Suppressor macrophage treated with lipopolysaccharide for 1 hour (primary cell): ENCODE measurements around the gene IPO11.

ENCODE experiments used
- DNase-seq, 3 donors: peaks; one replicate each; pipeline ENCODE4 v3.0.0-alpha.2; 2020 to 2022

The IPO11 gene

DNA sequence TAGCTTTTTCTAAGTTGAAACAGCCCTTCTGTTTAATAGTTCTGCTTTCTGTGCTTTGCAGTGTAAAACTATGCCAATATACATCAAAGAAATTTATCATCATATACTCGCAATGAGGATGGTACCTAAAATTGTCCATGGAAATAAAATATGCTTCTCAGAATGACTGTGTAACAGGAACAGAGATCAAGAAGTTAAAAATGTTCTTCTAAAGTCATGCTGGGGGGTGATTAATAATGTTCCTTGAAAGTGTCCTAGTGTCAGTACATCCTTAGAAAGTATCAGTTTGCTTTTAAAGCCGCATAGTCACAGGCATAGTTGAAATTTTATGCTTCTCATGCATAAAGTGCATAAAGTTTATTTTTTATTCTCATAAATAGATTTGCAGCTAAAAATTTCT lies 162.0 kb downstream of the IPO11 start:
- DNase-seq: peak in 1 of 3 donors; percentile 20

DNA sequence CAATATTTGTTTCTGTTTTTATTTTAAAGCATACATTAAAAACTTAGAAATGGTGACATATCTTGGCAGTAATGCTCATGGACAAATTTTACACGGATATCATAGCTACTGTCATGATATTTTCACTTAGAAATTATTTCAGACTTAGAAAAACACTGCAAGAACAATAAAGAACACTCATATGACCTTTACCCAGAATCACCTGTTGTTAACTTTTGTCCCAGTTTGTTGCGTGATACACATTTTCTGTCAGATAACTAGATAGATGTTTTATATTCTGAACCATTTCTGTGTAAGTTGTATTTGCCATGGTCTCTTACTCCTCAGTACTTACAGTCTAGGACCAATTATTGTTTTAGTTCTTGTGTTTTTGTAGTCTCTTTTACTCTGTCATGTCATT lies 162.5 kb downstream of the IPO11 start:
- DNase-seq: no peak

DNA sequence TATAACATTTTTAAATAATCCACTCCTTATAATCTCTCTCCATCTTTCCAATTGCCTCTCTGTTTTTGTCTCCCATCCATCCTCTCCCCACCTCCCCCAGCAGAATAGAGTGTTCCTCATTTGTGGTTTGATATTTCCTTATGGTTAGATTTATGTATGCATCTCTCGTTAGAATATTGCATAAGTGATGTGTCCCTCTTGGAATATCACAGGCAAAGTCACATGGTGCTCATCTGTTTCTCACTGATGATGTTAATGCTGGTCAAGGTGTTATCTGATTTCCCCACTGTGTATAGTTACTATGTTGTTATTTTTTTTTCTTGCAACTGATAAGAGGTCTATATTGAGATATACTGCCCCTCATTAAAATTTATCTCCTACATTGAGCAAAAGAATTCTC lies 162.9 kb downstream of the IPO11 start:
- no peak for DNase-seq

DNA sequence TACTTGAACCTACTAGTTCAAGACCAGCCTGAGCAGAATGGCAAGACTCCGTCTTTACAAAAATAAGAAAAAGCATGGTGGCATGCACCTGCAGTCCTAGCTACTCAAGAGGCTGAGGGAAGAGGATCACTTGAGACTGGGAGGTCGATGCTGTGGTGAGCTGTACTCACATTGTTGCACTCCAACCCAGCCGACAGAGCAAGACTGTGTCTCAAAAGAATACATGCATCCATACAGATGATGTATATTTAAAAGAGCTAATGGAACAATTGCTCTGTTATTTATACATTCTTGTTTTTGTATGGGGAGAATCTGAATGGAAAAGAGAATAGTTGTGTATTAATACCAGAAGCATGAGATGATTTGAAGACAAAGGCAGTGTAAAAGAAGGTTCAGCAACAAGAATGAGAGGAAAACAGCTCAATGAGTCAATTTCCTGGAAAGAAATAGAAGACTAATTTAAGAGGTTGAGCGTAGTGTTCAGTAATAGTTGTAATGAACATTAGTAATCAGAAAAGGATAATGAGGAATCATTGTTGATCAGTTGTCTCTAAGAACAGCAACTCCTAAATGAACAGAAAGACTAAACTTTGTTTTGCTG lies 164.1 kb downstream of the IPO11 start:
- no peak for DNase-seq

DNA sequence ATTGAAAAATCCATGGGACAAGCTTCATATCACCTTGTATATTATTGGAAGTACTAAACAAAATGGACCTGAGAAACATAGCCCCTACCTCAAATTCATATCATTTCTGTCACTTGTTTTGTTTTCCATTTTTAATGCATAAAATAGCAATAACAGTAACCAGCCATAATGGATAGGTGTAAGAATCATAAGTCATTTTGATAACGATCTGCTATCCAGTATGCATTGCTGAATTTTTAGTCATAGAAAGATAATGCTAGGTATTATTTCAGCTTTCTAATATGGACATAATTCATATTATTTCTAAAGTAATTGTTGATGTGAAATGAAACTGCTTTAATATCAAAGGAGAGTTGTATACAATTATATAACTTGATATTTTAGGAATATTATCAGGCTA lies 164.9 kb downstream of the IPO11 start:
- no peak for DNase-seq

DNA sequence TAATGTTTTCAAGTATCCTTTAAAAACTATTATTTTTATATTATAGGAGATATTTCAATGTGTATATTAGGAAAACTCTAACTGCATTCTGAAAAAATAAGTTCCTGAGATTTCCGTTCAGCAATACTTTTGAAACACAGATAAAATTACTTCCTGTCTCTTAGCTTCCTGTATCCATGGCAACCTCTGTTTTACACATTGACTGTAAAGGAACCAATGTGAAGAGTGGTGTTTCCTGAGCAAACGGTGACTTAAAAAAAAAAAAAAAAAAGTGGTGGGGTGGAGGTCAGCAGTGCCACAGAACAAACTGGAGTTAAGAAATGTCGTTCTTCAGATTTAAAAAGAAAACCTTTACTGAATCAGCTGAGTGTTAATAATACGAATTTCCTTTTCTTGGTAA lies 166.0 kb downstream of the IPO11 start, which contains the start of gene LRRC70:
LRRC70 (plus strand) TSS at position 280 of the 400 bp plus-strand sequence. CDS start 620 bp downstream, outside the sequence.
- DNase-seq: peak; percentile 63 to 79 (median 77)

DNA sequence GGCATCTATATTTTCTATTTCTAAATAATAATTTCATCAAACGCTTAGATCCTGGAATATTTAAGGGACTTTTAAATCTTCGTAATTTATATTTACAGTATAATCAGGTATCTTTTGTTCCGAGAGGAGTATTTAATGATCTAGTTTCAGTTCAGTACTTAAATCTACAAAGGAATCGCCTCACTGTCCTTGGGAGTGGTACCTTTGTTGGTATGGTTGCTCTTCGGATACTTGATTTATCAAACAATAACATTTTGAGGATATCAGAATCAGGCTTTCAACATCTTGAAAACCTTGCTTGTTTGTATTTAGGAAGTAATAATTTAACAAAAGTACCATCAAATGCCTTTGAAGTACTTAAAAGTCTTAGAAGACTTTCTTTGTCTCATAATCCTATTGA lies 167.2 kb downstream of the IPO11 start:
- no peak for DNase-seq

DNA sequence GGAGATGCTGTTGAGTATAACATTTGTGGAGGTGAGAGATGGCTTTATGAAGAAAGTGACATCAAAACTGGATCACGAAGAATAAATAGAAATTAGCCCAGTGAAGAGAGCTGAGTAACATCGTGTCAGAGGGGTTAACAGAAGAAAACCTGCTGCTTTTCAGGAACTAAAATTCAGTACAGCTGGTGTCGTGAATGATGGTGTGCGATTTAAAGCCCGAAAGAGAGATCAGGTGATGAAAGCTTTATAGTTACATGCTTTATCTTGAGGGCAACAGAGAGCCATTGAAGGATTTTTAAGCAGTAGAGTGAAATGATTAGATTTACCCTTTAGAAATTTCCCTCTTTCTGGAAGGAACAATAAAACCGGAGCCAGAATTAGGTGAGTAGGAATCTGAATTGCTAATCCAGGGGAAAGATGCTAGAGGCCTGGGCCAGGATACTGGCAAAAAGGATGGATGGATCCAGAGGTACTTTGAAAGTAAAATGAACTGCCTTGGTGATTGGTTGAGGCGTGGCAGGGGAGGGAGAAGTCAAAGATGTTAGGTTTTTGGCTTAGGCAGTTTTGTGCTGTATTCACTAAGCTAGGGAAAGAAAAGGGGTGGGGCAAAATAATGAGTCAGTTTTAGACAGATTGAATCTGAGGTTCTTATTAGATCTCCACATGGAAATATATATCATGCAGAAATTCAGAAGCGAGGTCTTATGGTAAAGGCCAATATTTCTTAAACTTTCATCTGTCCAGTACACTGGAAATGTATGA lies 169.5 kb downstream of the IPO11 start:
- DNase-seq: no peak

DNA sequence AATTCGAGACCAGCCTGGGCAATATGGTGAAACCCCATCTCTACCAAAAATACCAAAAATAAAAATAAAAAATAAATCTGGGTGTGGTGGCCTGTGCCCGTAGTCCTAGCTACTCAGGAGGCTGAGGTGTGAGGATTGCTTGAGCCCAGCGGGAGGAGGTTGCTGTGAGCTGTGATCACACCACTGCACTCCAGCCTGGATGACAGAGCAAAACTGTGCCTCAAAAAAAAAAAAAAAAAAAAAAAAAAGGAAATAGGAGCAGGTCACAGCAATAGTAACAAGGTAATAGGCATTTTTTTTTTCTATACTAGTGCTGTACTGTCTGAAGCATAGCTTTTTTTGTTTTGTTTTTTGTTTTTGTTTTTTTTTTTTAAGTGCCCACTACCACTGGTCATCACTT lies 171.8 kb downstream of the IPO11 start:
- no peak for DNase-seq

DNA sequence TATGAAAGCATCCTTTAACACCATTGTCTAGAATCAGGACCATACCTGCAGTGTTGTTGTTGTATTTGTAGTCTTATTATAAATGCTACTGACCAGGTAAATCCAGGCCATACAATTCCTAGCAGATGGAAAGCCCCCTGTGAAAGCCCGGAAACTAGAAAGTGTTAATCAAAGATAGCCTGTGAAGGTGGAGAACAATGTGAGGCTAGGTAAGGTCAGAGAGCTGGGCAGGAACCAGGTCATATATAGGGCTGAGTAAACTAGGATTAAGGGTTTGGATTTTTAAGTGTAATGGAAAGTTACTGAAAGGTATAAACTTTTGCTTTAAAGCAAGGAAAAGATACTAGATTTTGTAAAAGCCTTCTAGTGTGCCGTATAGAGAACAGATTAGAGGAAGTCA lies 172.7 kb downstream of the IPO11 start:
- no peak for DNase-seq

DNA sequence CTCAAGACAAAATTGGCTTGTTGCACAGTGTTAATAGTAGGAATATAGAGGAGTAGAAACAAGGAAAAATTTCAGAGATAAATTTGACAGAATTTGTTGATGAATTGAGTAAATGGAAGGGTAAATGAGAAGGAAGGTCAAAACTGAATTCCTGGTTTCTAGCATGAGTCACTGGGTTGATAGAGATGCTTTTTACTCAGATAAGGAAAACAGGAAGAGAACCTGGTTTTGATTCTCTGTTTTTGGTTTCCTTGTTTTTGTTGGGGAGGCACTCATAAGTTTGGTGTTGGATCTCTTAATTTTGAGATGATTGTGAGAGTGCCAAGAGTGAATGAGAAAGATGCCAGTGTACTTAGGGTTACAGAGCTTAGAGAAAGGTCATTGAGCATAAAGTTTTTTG lies 173.2 kb downstream of the IPO11 start:
- no peak for DNase-seq

DNA sequence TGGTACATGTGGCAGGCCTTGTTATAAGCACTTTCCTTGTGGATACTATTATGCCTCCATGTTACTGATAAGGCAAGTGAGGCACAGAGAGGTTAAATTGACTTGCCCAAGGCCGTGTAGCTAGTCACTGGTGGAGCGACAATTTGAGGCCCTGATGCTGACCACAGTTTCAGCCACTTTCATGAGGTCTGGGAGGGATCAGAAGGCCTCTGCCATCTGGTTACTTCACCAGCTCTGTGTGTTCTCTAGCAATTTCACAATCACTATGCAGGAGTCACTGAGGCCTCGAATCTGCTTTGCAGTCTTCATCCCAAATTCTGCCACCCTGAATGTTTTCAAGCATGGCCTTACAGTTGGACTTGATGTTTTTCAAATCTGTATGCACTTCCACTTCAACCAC lies 175.2 kb downstream of the IPO11 start:
- no peak for DNase-seq

DNA sequence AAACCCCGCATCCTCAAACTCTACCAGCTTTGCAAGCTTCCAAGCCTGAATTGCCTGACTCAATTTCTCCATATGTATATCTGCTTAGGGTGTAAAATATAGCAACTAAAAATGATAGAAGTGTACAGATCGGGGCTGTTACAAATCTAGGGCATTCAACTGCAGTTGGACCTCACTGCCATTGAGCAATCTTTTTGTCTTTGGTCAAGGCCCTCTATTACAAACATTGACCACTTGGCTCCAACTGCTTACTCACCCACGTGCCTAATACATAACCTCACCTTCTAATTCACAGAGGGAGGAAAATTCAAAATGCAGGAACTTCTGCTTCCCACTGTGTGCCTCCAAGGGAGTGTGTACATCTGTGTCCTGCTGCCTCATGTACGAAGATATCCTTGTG lies 176.1 kb downstream of the IPO11 start:
- no peak for DNase-seq

DNA sequence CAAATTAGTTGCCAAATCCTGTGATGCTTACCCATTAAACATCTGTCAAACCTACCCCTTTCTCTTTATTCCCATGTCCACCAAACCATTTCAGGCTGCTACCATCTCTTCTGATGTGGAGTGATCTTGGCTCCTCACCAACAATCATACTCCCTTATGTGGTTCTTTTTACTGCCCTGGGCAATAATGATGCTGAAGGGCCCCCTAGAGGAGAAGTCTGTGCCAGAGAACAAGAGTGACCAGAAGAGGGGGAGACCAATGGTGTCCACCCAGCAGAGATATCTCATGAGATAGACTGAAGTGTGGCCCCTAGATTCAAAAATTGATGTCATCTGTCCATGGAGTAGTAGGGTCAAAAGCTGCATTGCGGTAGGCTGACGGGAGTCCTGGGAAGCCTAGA lies 176.9 kb downstream of the IPO11 start:
- no peak for DNase-seq

DNA sequence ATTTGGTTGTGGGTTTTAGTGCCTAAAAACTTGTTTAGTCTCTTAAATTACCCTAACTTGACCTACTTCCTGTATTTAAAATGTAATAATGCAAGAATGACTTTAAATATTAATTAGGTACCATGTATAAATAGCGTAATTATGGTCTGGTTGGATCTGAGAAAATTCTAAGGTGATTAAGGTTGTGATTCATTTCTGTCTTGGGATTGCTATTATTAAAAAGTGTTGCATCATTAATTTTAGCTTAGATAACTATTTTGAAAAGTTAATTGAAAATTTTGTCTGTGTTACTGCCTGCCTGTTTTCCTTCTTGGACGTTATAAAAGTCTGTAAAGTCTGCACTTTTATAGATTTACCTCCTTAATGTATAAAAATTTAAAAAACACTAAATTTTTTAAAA lies 177.8 kb downstream of the IPO11 start:
- no peak for DNase-seq

DNA sequence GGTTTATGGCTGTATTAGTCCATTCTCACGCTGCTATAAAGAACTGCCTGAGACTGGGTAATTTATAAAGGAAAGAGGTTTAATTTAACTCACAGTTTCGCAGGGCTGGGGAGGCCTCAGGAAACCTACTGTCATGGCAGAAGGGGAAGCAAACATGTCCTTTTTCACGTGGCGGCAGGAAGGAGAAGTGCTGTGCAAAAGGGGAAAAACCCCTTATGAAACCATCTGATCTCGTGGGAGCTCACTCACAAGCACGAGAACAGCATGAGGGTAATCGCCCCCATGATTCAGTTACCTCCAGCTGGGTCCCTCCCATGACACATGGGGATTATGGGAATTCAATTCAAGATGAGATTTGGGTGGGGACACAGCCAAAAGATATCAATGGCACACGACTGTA lies 180.0 kb downstream of the IPO11 start:
- peak; percentile 59 to 71 (median 69) for DNase-seq

DNA sequence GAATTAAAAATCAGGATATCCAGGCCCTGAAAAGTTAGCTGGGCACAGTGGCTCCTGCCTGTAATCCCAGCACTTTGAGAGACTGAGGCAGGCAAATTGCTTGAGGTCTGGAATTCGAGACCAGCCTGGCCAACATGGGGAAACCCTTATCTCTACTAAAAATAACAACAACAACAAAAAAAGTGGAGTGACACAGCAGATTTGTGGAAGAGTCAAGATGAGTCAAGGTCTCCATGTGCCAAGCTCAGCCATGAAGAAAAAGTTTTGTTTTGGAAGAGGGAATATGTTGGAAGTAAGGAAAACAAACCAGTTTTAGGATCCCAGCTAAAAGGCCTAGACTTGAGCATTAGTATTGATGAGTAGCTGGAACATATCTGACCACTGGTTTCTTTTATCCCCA lies 180.8 kb downstream of the IPO11 start:
- DNase-seq: no peak

DNA sequence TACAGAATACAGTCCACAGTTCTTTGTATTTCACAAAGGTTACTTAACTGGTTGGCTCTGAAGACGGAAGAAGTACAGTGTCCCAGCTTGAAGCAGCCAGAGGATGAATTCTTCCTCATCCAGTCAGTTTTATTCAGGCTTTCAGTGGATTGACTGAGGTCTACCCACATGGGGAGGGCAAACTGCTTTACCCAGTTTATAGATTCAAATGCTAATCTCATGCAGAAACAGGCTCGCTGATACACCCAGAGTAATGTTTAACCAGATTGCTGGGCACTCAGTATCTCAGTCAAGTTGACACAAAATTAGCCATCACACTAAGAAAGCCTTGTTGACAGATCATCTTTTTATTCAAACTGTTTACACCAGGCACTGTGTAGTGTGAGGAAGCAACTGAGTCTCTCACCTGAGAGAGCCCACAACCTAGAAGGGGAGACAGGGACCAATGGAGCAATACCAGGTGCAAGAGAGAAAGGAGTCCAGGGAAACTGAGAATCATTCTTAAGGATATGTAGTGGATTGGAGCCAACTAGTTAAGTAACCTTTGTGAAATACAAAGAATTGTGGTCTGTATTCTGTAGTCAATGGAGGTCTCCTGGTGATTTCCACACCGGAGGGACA lies 181.9 kb downstream of the IPO11 start:
- no peak for DNase-seq

DNA sequence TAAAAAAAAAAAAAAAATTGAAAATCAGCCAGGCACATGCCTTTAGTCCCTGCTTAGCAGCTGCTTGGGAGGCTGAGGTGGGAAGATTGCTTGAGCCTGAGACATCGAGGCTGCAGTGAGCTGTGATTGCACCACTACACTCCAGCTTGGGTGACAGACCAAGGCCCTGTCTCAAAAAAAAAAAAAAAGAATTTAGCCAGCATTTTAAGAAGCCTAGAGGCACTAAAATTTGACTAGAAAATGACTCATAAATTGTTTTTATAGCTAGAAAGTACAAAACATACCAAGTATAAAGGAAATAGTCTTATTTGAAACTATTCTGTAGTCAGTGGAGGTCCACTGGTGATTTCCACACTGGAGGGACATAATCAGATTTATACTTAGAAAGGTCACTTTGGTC lies 183.5 kb downstream of the IPO11 start:
- no peak for DNase-seq

DNA sequence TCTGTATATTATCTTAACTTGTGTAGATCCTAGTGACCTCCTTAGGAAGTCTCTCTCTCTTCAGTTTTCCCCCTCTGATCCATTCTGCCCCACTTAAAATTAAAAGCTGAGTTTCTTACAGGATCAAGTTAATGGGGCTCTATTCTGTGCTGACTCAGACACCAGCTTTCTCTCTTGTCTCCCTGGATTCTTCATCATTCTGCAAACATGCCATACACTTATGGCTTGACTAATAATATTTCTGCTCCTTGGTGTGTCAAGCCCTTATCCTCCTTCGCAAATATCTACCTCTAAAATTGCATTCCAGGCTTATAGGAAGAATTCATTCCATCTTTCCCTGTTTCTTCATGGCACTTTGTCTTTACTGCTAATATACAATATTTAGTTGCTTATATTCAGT lies 184.1 kb downstream of the IPO11 start:
- no peak for DNase-seq

DNA sequence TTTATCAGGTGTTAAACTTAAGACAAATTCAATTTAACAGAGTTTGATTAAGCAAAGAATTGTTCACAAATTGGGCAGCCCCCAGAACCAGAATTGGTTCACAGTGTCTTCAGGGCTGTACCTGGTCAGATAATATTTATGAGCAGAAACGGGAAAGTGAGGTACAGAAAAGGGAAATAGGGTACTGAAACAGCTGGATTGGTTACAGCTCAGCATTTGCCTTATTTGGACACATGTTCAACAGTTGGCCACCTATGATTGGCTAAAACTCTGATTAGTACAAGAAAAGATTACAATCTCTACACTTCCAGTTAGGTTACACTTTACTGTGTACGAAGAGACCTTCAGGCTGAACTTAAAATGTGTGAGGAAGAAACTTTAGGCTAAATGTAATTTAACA lies 184.8 kb downstream of the IPO11 start:
- DNase-seq: no peak

DNA sequence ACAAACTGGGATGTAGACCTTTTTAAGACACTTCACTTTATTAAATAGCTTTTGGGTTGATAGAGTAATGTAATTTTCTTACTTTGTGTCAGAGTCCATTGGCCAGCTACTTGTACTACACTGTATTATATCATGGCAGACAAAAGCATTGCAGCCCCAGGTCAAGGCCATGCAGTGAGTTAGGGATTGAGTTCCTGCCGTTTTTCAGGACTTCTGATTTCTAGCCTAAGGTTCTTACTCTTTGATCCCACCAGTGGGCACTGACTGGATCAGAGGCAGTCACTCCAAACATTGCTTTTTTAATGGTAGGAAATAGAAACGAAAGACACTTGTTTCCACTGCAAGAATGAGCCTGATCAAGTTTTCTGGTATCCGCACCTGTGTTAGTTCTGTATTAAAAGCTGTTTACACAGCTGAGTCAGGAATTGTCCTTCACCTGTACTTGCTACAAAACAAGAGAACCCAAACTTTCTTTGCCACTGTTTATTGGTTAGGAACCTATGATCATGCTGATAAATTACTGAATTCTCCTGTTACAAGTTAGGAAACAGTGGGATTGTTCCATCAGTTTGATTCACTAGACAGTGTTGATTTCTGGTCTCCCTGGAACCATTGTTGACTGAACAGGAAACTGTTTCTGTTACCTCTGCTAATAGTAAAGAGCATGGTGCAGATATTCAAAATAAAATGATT lies 188.1 kb downstream of the IPO11 start:
- DNase-seq: no peak

DNA sequence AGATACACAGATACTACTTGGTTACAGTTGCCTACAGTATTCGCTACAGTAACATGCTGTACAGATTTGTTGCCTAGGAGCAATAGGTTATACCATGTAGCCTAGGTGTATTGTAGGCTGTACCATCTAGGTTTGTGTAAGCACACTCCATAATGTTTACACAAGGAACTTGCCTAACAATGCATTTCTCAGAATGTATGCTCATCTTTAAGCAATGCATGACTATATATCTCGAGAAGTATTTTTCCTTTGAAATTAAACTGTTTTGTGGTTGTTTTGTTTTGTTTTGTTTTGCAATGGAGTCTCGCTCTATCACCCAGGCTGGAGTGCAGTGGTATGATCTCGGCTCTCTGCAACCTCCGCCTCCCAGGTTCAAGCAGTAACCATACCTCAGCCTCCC lies 191.4 kb downstream of the IPO11 start:
- DNase-seq: no peak

DNA sequence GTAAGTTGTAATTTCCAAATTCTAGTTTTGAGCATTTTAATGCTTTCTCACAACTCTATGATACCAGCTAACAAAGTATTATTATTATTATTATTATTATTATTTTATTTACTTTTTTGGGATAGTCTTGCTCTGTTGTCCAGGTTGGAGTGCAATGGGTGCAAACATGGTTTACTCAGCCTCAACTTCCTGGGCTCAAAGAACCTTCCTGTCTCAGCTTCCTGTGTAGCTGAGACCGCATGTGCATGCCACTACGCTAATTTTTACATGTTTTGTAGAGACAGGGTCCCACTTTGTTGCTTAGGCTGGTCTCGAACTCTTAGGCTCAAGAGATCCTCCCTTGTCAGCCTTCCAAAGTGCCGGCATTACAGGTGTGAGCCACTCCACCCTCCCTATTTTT lies 193.1 kb downstream of the IPO11 start:
- DNase-seq: no peak
